HCT116 (cell line): Measurements from ENCODE around the gene ZYG11A. TPM values are rescaled to one million over a fixed set of nuclear protein-coding genes. Genes with fewer than 3 reads are reported as not detected.

Experiments used
- ATAC-seq: fragments of 200-7000 bp; cut with Tn5 transposase; 2 replicates; pipeline ENCODE4 v1.9.1; 2020; ENCODE audit warnings: mild to moderate bottlenecking, moderate library complexity
- BruUV-seq: library from RNA; stranded (reverse); fragments of 400-500 nt; replicated peaks from 2 replicates; lab custom pipeline; 2021; lab: Mats Ljungman, UMichigan
- CTCF ChIA-PET: fragments of 300-600 bp; sonication (Branson Sonifier 250); formaldehyde crosslinking; loops from one replicate; lab custom pipeline; 2021; ENCODE audit warnings: antibody characterized with exemption; lab: Charles Lee
- POLR2A ChIA-PET: fragments of 300-600, 350-600 bp; sonication (Branson Sonifier 250); formaldehyde crosslinking; loops from one replicate; lab custom pipeline; 2021; ENCODE audit warnings: antibody characterized with exemption; lab: Charles Lee
- RAD21 ChIA-PET, 2 experiments: fragments of 300-600 bp; sonication (Branson Sonifier 250); formaldehyde crosslinking; loops; one replicate each; lab custom pipeline; 2023; ENCODE audit warnings: low total read pairs in 2 of 2; ENCODE audit not compliant: uncharacterized antibody in 2 of 2, unreplicated experiment in 2 of 2, low non-redundant PET in 1 of 2; lab: Charles Lee
- DNase-seq: peaks from one replicate; pipeline ENCODE4 v3.0.0-alpha.2; 2010; ENCODE audit warnings: low read depth, low spot score
- H2AFZ ChIP-seq: fragments of 200-600 bp; shearing (Covaris generic), sonication (generic); 2 replicates; pipeline ENCODE4 v1.6.1; 2017; ENCODE audit warnings: low read depth, mixed run types, mixed read lengths, antibody characterized with exemption, low read length; ENCODE audit not compliant: poor library complexity, severe bottlenecking
- H3K27ac ChIP-seq: 2 replicates; pipeline ENCODE4 v1.5.1; 2012; ENCODE audit warnings: low read depth, low read length
- H3K27me3 ChIP-seq: fragments of 200-600 bp; sonication (generic); 2 replicates; pipeline ENCODE4 v1.6.1; 2016; ENCODE audit warnings: mixed run types, low read length, mixed read lengths; ENCODE audit not compliant: insufficient read depth
- H3K36me3 ChIP-seq, 2 experiments: fragments of 200-500 bp in 1 of 2; fragments of 200-600 bp in 1 of 2; sonication (Bioruptor generic) in 1 of 2; sonication (generic) in 1 of 2; 2 replicates each; pipeline versions ENCODE4 v1.5.1 to v1.6.1; 2014 to 2016; ENCODE audit warnings: low read length in 2 of 2, inconsistent platforms in 1 of 2, mixed read lengths in 1 of 2, mixed run types in 1 of 2; ENCODE audit not compliant: insufficient read depth in 2 of 2, control insufficient read depth in 1 of 2
- H3K4me1 ChIP-seq, 2 experiments: fragments of 200-600 bp in 1 of 2; sonication (generic) in 1 of 2; 2 replicates each; pipeline versions ENCODE4 v1.5.1 to v1.6.1; 2012 to 2017; ENCODE audit warnings: low read length in 2 of 2, inconsistent platforms in 1 of 2, mild to moderate bottlenecking in 1 of 2, mixed read lengths in 1 of 2, mixed run types in 1 of 2, moderate library complexity in 1 of 2; ENCODE audit not compliant: insufficient read depth in 2 of 2, control insufficient read depth in 1 of 2
- H3K4me2 ChIP-seq: fragments of 200-600 bp; sonication (generic); 2 replicates; pipeline ENCODE4 v1.6.1; 2017; ENCODE audit warnings: mixed run types, low read length, mixed read lengths
- H3K4me3 ChIP-seq, 2 experiments: fragments of 200-600 bp in 1 of 2; sonication (generic) in 1 of 2; replicated peaks in 1 of 2; 2 replicates each; pipeline ENCODE4 v1.5.1; 2011 to 2016; ENCODE audit warnings: low read length in 2 of 2, control low read depth in 1 of 2, low read depth in 1 of 2, mild to moderate bottlenecking in 1 of 2, mixed read lengths in 1 of 2, mixed run types in 1 of 2
- H3K79me2 ChIP-seq: fragments of 200-600 bp; sonication (generic); 2 replicates; pipeline ENCODE4 v1.6.1; 2017; ENCODE audit warnings: mild to moderate bottlenecking, mixed run types, low read length, moderate library complexity, mixed read lengths; ENCODE audit not compliant: insufficient read depth
- H3K9ac ChIP-seq: fragments of 200-600 bp; sonication (generic); 2 replicates; pipeline ENCODE4 v1.6.1; 2016; ENCODE audit warnings: low read length, mixed read lengths
- H3K9me2 ChIP-seq: fragments of 200-600 bp; sonication (generic), shearing (Covaris generic); 2 replicates; pipeline ENCODE4 v1.6.1; 2017; ENCODE audit warnings: mixed run types, mild to moderate bottlenecking, moderate library complexity; ENCODE audit not compliant: insufficient read depth
- H3K9me3 ChIP-seq, 2 experiments: fragments of 200-500 bp in 1 of 2; fragments of 200-600 bp in 1 of 2; sonication (Bioruptor generic) in 1 of 2; sonication (generic) in 1 of 2; 2 replicates each; pipeline ENCODE4 v1.6.1; 2014 to 2017; ENCODE audit warnings: low read length in 2 of 2, mixed read lengths in 2 of 2, inconsistent platforms in 1 of 2, low read depth in 1 of 2, mild to moderate bottlenecking in 1 of 2, mixed run types in 1 of 2, moderate library complexity in 1 of 2; ENCODE audit not compliant: control insufficient read depth in 1 of 2, insufficient read depth in 1 of 2
- H4K20me1 ChIP-seq: fragments of 200-600 bp; sonication (generic), shearing (Covaris generic); 2 replicates; pipeline ENCODE4 v1.6.1; 2017; ENCODE audit warnings: mixed run types, mild to moderate bottlenecking, moderate library complexity; ENCODE audit not compliant: insufficient read depth
- ELF1 ChIP-seq: IDR thresholded peaks from 2 replicates; pipeline ENCODE4 v1.6.1; 2012; ENCODE audit warnings: low read depth, borderline replicate concordance
- EZH2 ChIP-seq: fragments of 200-600 bp; sonication (generic); IDR thresholded peaks from 2 replicates; pipeline ENCODE4 v1.6.1; 2017; ENCODE audit warnings: antibody characterized with exemption, mixed run types
- POLR2A ChIP-seq: IDR thresholded peaks from 2 replicates; pipeline ENCODE4 v1.7.0; 2011; ENCODE audit warnings: borderline replicate concordance; ENCODE audit not compliant: insufficient read depth, insufficient read length; ENCODE audit errors: extremely low read depth
- POLR2AphosphoS5 ChIP-seq: IDR thresholded peaks from 2 replicates; pipeline ENCODE4 v1.6.1; 2011; ENCODE audit warnings: mild to moderate bottlenecking, low read depth, low read length, moderate library complexity
- RAD21 ChIP-seq: IDR thresholded peaks from 2 replicates; pipeline ENCODE4 v1.6.1; 2012; ENCODE audit warnings: low read depth, mild to moderate bottlenecking
- SP1 ChIP-seq: IDR thresholded peaks from 2 replicates; pipeline ENCODE4 v1.6.1; 2012; ENCODE audit warnings: low read depth
- SRF ChIP-seq: IDR thresholded peaks from 2 replicates; pipeline ENCODE4 v1.6.1; 2012; ENCODE audit warnings: low read depth
- ZNF274 ChIP-seq: fragments of 200-500 bp; sonication (Bioruptor generic); IDR thresholded peaks from 2 replicates; pipeline ENCODE4 v1.6.1; 2014; ENCODE audit warnings: mild to moderate bottlenecking, low read depth, low read length, inconsistent platforms
- intact Hi-C: fragments of 100-400 bp; cut with micrococcal nuclease; formaldehyde crosslinking; loops from 2 replicates; pipeline ENCODE4 v1.10.0; 2022
- total RNA-seq: library from RNA; stranded (reverse); gene quantifications from one replicate; pipeline ENCODE4 v1.2.1, GENCODE V29; 2021; ENCODE audit not compliant: unreplicated experiment
- TF ChIP-seq, protein P1 (sequence below): IDR thresholded peaks from 2 replicates; pipeline ENCODE4 v1.6.1; 2012; ENCODE audit warnings: low read depth

The ZYG11A gene
- total RNA-seq, 1 experiment from 2014 or later = 0.05 TPM

DNA sequence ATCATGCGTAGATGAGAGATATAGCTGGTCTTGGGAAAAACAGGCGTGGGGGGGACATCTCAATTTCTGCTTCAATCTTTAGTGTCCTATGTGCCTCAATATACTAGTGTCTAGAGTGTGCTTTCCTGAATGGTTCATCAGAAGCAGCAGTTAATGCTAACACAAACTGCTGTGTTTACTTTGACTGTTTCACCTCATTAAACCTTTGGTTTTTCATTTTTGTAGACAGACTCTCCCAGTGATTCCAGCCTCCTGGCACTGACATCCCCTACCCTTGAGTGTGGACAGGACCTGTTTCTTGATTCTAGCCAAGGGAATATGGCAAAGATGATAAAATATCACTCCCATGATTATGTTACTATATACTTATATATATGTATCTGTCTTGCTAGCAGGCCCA is 37.6 kb downstream of the ZYG11A start:
- Histone ChIP-seq H4K20me1 (no peaks in the 10 kb centered on the region), H3K36me3 (no peaks in the 10 kb centered on the region), H3K4me2 (no peak overlapping the region), H3K9me2 (no peaks in the 10 kb centered on the region), H2AFZ (no peak overlapping the region), H3K9ac (no peak overlapping the region), H3K4me3 (no peak overlapping the region), H3K4me1 (no peaks in the 10 kb centered on the region), H3K27me3 (no peaks in the 10 kb centered on the region), H3K27ac (no peak overlapping the region), H3K79me2 (no peaks in the 10 kb centered on the region), H3K9me3 (no peaks in the 10 kb centered on the region)
- RAD21 ChIA-PET = no interaction called here
- no peak for TF ChIP-seq POLR2AphosphoS5
- intact Hi-C loops = no loop called here
- BruUV-seq = no TSS peak
- ATAC-seq (no peak), DNase-seq (no peak)
- CTCF ChIA-PET = no interaction called here
- POLR2A ChIA-PET = no interaction called here

DNA sequence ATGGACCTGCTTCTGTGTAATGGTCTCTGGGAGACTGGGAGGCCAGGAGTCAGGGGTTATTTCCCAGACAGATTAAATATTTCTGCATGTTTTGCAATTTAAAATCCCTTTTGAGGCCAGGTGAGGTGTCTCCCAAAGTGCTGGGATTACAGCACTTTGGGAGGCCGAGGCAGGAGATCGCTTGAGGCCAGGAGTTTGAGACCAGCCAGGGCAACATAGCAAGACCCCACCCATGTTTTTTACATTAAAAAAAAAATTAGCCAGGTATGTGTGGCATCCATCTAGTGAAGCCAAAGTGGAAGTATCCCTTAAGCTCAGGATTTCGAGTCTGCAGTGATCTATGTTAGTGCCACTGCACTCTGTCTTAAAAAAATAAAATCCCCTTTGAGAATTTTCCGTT is 44.9 kb downstream of the ZYG11A start:
- Histone ChIP-seq H3K79me2 (no peaks in the 10 kb centered on the region), H4K20me1 (no peaks in the 10 kb centered on the region), H3K9me3 (no peaks in the 10 kb centered on the region), H3K27ac (no peak overlapping the region), H3K9me2 (no peaks in the 10 kb centered on the region), H2AFZ (no peak overlapping the region), H3K9ac (no peak overlapping the region), H3K4me1 (no peaks in the 10 kb centered on the region), H3K4me2 (no peak overlapping the region), H3K36me3 (no peaks in the 10 kb centered on the region), H3K4me3 (no peak overlapping the region), H3K27me3 (no peaks in the 10 kb centered on the region)
- intact Hi-C loops = no loop called here
- TF ChIP-seq RAD21 = no peak
- TF ChIP-seq, protein P1, sequence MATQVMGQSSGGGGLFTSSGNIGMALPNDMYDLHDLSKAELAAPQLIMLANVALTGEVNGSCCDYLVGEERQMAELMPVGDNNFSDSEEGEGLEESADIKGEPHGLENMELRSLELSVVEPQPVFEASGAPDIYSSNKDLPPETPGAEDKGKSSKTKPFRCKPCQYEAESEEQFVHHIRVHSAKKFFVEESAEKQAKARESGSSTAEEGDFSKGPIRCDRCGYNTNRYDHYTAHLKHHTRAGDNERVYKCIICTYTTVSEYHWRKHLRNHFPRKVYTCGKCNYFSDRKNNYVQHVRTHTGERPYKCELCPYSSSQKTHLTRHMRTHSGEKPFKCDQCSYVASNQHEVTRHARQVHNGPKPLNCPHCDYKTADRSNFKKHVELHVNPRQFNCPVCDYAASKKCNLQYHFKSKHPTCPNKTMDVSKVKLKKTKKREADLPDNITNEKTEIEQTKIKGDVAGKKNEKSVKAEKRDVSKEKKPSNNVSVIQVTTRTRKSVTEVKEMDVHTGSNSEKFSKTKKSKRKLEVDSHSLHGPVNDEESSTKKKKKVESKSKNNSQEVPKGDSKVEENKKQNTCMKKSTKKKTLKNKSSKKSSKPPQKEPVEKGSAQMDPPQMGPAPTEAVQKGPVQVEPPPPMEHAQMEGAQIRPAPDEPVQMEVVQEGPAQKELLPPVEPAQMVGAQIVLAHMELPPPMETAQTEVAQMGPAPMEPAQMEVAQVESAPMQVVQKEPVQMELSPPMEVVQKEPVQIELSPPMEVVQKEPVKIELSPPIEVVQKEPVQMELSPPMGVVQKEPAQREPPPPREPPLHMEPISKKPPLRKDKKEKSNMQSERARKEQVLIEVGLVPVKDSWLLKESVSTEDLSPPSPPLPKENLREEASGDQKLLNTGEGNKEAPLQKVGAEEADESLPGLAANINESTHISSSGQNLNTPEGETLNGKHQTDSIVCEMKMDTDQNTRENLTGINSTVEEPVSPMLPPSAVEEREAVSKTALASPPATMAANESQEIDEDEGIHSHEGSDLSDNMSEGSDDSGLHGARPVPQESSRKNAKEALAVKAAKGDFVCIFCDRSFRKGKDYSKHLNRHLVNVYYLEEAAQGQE = no peak
- TF ChIP-seq POLR2A = no peak
- no peak for TF ChIP-seq ELF1
- no peak for TF ChIP-seq ZNF274
- TF ChIP-seq EZH2 = no peak
- TF ChIP-seq SP1 = no peak
- TF ChIP-seq SRF = no peak
- POLR2A ChIA-PET = interaction anchor here (1.1 kb wide), 1 partner anchor 234 kb away, joined by 3 read pairs; no protein-coding TSS in a partner anchor
- BruUV-seq = no TSS peak
- RAD21 ChIA-PET = no interaction called here
- ATAC-seq = no peak
- no peak for DNase-seq
- CTCF ChIA-PET = no interaction called here
